Neural cell (in vitro differentiated cells): ENCODE measurements around the gene APOE. TPM values are rescaled to one million over a fixed set of nuclear protein-coding genes. Genes with fewer than 3 reads are reported as not detected.
A peak's percentile ranks its signal among the peaks of the same experiment; 100 is the strongest.

ENCODE experiments used
- H2AFZ ChIP-seq: fragments of 200-600, 300-800 bp; sonication (generic), shearing (Covaris generic); 2 replicates; pipeline ENCODE4 v1.6.0; 2014; ENCODE audit warnings: low read depth, mild to moderate bottlenecking, antibody characterized with exemption, low read length, moderate library complexity
- H3F3A ChIP-seq: fragments of 200-600 bp; shearing (Covaris generic); 2 replicates; pipeline ENCODE4 v1.6.1; 2016; ENCODE audit warnings: mild to moderate bottlenecking, moderate library complexity, mixed read lengths, antibody characterized with exemption, low read length; ENCODE audit not compliant: insufficient read depth, poor library complexity, severe bottlenecking
- H3K27ac ChIP-seq: fragments of 200-600, 300-800 bp; sonication (generic), shearing (Covaris generic); 2 replicates; pipeline ENCODE4 v1.5.1; 2014; ENCODE audit warnings: mild to moderate bottlenecking, low read length, moderate library complexity
- H3K27me3 ChIP-seq: fragments of 300-800, 200-600 bp; sonication (generic), shearing (Covaris generic); 2 replicates; pipeline ENCODE4 v1.6.0; 2014; ENCODE audit warnings: mild to moderate bottlenecking, low read depth, low read length, moderate library complexity; ENCODE audit not compliant: insufficient read depth
- H3K36me3 ChIP-seq: fragments of 300-800, 200-600 bp; sonication (generic), shearing (Covaris generic); 2 replicates; pipeline ENCODE4 v1.5.1; 2014; ENCODE audit warnings: mild to moderate bottlenecking, antibody characterized with exemption, low read length, moderate library complexity; ENCODE audit not compliant: insufficient read depth
- H3K4me2 ChIP-seq: fragments of 300-800, 200-600 bp; sonication (generic), shearing (Covaris generic); 2 replicates; pipeline ENCODE4 v1.6.0; 2014; ENCODE audit warnings: mild to moderate bottlenecking, low read length
- H3K4me3 ChIP-seq: fragments of 300-800, 200-600 bp; sonication (generic), shearing (Covaris generic); 2 replicates; pipeline ENCODE4 v1.5.1; 2014; ENCODE audit warnings: mild to moderate bottlenecking, low read length, moderate library complexity
- H3K79me2 ChIP-seq: fragments of 200-600 bp; shearing (Covaris generic); replicated peaks from 2 replicates; pipeline ENCODE4 v1.6.0; 2014; ENCODE audit warnings: mild to moderate bottlenecking, low read length, moderate library complexity; ENCODE audit not compliant: insufficient read depth
- H3K9ac ChIP-seq: fragments of 300-800, 200-600 bp; sonication (generic), shearing (Covaris generic); 2 replicates; pipeline ENCODE4 v1.6.1; 2016; ENCODE audit warnings: mild to moderate bottlenecking, low read length, mixed read lengths
- H3K9me2 ChIP-seq: fragments of 200-600 bp; shearing (Covaris generic); 2 replicates; pipeline ENCODE4 v1.6.1; 2016; ENCODE audit warnings: mild to moderate bottlenecking, low read length, mixed read lengths; ENCODE audit not compliant: insufficient read depth
- H3K9me3 ChIP-seq: fragments of 200-600, 300-800 bp; sonication (generic), shearing (Covaris generic); 2 replicates; pipeline ENCODE4 v1.6.1; 2016; ENCODE audit warnings: mild to moderate bottlenecking, mixed run types, low read length, moderate library complexity, mixed read lengths
- H4K20me1 ChIP-seq: fragments of 200-600 bp; shearing (Covaris generic); 2 replicates; pipeline ENCODE4 v1.6.1; 2016; ENCODE audit warnings: mild to moderate bottlenecking, mixed run types; ENCODE audit not compliant: insufficient read depth
- EP300 ChIP-seq: fragments of 450-650 bp; conservative IDR thresholded peaks from 2 replicates; pipeline ENCODE4 v1.6.1; 2014; ENCODE audit warnings: antibody characterized with exemption, mild to moderate bottlenecking, moderate library complexity; ENCODE audit not compliant: poor library complexity, severe bottlenecking
- EZH2 ChIP-seq: fragments of 200-600, 300-800 bp; shearing (Covaris generic), sonication (generic); IDR thresholded peaks from 2 replicates; pipeline ENCODE4 v1.6.1; 2014; ENCODE audit warnings: antibody characterized with exemption, low read length, borderline replicate concordance, mild to moderate bottlenecking; ENCODE audit not compliant: insufficient read depth, poor library complexity, severe bottlenecking
- MXI1 ChIP-seq: fragments of 450-650 bp; conservative IDR thresholded peaks from 2 replicates; pipeline ENCODE4 v1.6.1; 2014; ENCODE audit warnings: antibody characterized with exemption, mild to moderate bottlenecking; ENCODE audit not compliant: poor library complexity, severe bottlenecking
- POLR2AphosphoS5 ChIP-seq: IDR thresholded peaks from 2 replicates; pipeline ENCODE4 v1.6.1; 2012
- RAD21 ChIP-seq: fragments of 450-650 bp; conservative IDR thresholded peaks from 2 replicates; pipeline ENCODE4 v1.6.1; 2014; ENCODE audit warnings: antibody characterized with exemption, mild to moderate bottlenecking, moderate library complexity
- SMC3 ChIP-seq: fragments of 450-650 bp; conservative IDR thresholded peaks from 2 replicates; pipeline ENCODE4 v1.6.1; 2014; ENCODE audit warnings: antibody characterized with exemption, mild to moderate bottlenecking, moderate library complexity; ENCODE audit not compliant: poor library complexity
- TAF1 ChIP-seq: IDR thresholded peaks from 2 replicates; pipeline ENCODE4 v1.6.1; 2012; ENCODE audit warnings: low read depth
- polyA plus RNA-seq: library from polyadenylated mRNA; depleted of rRNA; stranded (reverse); fragments of >200 nt; gene quantifications from 2 replicates; pipeline ENCODE4 v1.2.3, GENCODE V29; 2014
- TF ChIP-seq, protein P1 (sequence below): IDR thresholded peaks from 2 replicates; pipeline ENCODE4 v1.6.1; 2012; ENCODE audit warnings: borderline replicate concordance
- TF ChIP-seq, protein P2 (sequence below): fragments of 450-650 bp; IDR thresholded peaks from 2 replicates; pipeline ENCODE4 v1.5.1; 2014; ENCODE audit warnings: antibody characterized with exemption, mild to moderate bottlenecking, moderate library complexity; ENCODE audit not compliant: poor library complexity, severe bottlenecking

APOE gene
- polyA plus RNA-seq, 1 donor from 2014 or later: 8.7 TPM

DNA sequence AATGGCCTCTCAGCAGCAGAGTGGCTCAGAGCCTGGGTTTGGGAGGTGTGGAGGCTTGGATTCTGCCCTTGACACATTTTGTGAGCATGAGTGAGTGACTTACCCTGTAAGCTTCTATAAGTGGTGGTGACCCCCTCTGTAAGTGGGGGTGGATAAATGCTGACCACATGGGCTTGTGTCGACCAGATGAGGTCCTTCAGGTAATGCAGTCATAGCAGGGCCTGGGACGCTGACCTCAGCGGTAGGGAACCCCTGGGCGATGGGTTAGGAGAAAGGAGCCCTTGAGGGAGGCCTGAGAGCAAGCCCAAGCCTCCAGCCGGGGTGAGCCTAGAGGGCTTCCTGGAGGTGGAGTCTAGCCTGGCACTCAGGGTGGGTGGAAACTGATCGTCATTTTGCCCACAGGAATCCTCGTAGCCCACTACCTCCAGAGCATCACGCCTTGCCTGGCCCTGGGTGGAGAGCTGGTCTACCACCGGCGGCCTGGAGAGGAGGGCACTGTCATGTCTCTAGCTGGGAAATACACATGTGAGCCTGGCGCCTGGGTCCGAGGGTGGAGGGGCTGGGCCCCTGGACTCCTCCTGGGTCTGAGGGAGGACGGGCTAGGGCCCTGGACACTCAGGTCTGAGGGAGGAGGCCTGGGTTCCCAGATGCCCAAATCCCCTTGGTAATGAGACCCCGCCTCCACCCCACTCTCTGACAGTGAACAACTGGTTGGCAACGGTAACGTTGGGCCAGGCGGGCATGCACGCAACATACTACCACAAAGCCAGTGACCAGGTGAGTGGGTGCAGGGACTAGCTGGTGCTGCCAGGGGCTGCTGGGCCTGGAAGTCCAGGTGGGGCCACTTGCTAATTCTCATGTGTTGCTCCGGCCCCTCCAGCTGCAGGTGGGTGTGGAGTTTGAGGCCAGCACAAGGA lies 5.0 kb upstream of the APOE start:
- Histone ChIP-seq H3K27me3 (no peaks in the 10 kb centered on the region), H3K9me2 (no peaks in the 10 kb centered on the region), H3K27ac (no peak overlapping the region), H3K4me3 (no peak overlapping the region), H3F3A (no peaks in the 10 kb centered on the region), H3K9me3 (no peaks in the 10 kb centered on the region), H4K20me1 (no peaks in the 10 kb centered on the region), H3K79me2 (no peaks in the 10 kb centered on the region), H2AFZ (no peak overlapping the region), H3K9ac (no peak overlapping the region), H3K4me2 (no peak overlapping the region), H3K36me3 (no peaks in the 10 kb centered on the region)
- TF ChIP-seq, protein P1, sequence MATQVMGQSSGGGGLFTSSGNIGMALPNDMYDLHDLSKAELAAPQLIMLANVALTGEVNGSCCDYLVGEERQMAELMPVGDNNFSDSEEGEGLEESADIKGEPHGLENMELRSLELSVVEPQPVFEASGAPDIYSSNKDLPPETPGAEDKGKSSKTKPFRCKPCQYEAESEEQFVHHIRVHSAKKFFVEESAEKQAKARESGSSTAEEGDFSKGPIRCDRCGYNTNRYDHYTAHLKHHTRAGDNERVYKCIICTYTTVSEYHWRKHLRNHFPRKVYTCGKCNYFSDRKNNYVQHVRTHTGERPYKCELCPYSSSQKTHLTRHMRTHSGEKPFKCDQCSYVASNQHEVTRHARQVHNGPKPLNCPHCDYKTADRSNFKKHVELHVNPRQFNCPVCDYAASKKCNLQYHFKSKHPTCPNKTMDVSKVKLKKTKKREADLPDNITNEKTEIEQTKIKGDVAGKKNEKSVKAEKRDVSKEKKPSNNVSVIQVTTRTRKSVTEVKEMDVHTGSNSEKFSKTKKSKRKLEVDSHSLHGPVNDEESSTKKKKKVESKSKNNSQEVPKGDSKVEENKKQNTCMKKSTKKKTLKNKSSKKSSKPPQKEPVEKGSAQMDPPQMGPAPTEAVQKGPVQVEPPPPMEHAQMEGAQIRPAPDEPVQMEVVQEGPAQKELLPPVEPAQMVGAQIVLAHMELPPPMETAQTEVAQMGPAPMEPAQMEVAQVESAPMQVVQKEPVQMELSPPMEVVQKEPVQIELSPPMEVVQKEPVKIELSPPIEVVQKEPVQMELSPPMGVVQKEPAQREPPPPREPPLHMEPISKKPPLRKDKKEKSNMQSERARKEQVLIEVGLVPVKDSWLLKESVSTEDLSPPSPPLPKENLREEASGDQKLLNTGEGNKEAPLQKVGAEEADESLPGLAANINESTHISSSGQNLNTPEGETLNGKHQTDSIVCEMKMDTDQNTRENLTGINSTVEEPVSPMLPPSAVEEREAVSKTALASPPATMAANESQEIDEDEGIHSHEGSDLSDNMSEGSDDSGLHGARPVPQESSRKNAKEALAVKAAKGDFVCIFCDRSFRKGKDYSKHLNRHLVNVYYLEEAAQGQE: no peak
- no peak for TF ChIP-seq MXI1

DNA sequence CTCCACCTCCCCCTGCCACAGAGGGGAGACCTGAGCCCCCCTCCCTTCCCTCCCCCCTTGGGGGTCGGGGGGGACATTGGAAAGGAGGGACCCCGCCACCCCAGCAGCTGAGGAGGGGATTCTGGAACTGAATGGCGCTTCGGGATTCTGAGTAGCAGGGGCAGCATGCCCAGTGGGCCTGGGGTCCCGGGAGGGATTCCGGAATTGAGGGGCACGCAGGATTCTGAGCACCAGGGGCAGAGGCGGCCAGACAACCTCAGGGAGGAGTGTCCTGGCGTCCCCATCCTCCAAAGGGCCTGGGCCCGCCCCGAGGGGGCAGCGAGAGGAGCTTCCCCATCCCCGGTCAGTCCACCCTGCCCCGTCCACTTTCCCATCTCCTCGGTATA lies 2.4 kb upstream of the APOE start:
- H3K79me2 ChIP-seq: no peaks in the 10 kb centered on the region
- H3K9ac ChIP-seq: no peak overlapping the region
- H4K20me1 ChIP-seq: no peaks in the 10 kb centered on the region
- no peak overlapping the region for H2AFZ ChIP-seq
- no peaks in the 10 kb centered on the region for H3K36me3 ChIP-seq
- TF ChIP-seq EZH2 (no peak), RAD21 (no peak), SMC3 (no peak), EP300 (no peak)
- H3K27ac ChIP-seq: no peak overlapping the region
- no peaks in the 10 kb centered on the region for H3K9me2 ChIP-seq
- no peaks in the 10 kb centered on the region for H3F3A ChIP-seq
- H3K27me3 ChIP-seq: peaks cover 8% of the 10 kb centered on the region
- H3K4me2 ChIP-seq: no peak overlapping the region
- H3K9me3 ChIP-seq: no peaks in the 10 kb centered on the region
- no peak overlapping the region for H3K4me3 ChIP-seq

DNA sequence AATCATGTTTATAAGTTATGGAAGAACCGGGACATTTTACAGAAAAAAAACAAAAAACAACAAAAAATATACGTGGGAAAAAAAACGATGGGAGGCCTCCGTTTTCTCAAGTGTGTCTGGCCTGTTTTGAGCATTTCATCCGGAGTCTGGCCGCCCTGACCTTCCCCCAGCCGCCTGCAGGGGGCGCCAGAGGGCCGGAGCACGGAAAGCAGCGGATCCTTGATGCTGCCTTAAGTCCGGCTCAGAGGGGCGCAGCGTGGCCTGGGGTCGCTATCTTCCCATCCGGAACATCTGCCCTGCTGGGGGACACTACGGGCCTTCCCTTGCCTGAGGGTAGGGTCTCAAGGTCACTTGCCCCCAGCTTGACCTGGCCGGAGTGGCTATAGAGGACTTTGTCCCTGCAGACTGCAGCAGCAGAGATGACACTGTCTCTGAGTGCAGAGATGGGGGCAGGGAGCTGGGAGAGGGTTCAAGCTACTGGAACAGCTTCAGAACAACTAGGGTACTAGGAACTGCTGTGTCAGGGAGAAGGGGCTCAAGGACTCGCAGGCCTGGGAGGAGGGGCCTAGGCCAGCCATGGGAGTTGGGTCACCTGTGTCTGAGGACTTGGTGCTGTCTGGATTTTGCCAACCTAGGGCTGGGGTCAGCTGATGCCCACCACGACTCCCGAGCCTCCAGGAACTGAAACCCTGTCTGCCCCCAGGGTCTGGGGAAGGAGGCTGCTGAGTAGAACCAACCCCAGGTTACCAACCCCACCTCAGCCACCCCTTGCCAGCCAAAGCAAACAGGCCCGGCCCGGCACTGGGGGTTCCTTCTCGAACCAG lies 1.8 kb upstream of the APOE start:
- H3F3A ChIP-seq: no peaks in the 10 kb centered on the region
- H3K9me3 ChIP-seq: no peaks in the 10 kb centered on the region
- no peak overlapping the region for H3K4me2 ChIP-seq
- no peak overlapping the region for H3K4me3 ChIP-seq
- no peaks in the 10 kb centered on the region for H3K79me2 ChIP-seq
- H4K20me1 ChIP-seq: no peaks in the 10 kb centered on the region
- H2AFZ ChIP-seq: no peak overlapping the region
- H3K36me3 ChIP-seq: no peaks in the 10 kb centered on the region
- no peak for TF ChIP-seq POLR2AphosphoS5
- TF ChIP-seq, protein P1: no peak
- TF ChIP-seq TAF1: no peak
- TF ChIP-seq, protein P2, sequence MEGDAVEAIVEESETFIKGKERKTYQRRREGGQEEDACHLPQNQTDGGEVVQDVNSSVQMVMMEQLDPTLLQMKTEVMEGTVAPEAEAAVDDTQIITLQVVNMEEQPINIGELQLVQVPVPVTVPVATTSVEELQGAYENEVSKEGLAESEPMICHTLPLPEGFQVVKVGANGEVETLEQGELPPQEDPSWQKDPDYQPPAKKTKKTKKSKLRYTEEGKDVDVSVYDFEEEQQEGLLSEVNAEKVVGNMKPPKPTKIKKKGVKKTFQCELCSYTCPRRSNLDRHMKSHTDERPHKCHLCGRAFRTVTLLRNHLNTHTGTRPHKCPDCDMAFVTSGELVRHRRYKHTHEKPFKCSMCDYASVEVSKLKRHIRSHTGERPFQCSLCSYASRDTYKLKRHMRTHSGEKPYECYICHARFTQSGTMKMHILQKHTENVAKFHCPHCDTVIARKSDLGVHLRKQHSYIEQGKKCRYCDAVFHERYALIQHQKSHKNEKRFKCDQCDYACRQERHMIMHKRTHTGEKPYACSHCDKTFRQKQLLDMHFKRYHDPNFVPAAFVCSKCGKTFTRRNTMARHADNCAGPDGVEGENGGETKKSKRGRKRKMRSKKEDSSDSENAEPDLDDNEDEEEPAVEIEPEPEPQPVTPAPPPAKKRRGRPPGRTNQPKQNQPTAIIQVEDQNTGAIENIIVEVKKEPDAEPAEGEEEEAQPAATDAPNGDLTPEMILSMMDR: peak; percentile 93
- TF ChIP-seq EP300: no peak
- peak; percentile 30 for TF ChIP-seq MXI1
- TF ChIP-seq EZH2: no peak
- peak; percentile 84 for TF ChIP-seq RAD21
- peak; percentile 84 for TF ChIP-seq SMC3
- no peaks in the 10 kb centered on the region for H3K9me2 ChIP-seq
- no peak overlapping the region for H3K9ac ChIP-seq
- H3K27ac ChIP-seq: no peak overlapping the region
- H3K27me3 ChIP-seq: peaks cover 8% of the 10 kb centered on the region
